ENCODE data around the gene GNG4.

GRCh38 chr1:235622936-235623779 lies 26.4 kb downstream of the GNG4 start:
- TF ChIP-seq POLR2AphosphoS5 (IDR thresholded peaks at IDR 0.05; ENCODE audit: low read depth, low read length) (no peak), POLR2A (IDR thresholded peaks at IDR 0.05; ENCODE audit: low read depth, low read length) (no peak), TAF1 (IDR thresholded peaks at IDR 0.05; ENCODE audit: low read depth, low read length) (no peak), PAX5 (IDR thresholded peaks at IDR 0.05; ENCODE audit: insufficient read depth, low read length, severe bottlenecking) (no peak)
